Activated T-cell treated with anti-CD3 and anti-CD28 coated beads for 1 hour (primary cell): ENCODE measurements around the gene FFAR1.

Experiments used
- DNase-seq: peaks from one replicate; pipeline ENCODE4 v3.0.0-alpha.2; 2020; ENCODE audit warnings: low read depth

The FFAR1 gene

GRCh38 chr19:35347171-35347929 lies at the start of gene FFAR1:
Gene FFAR1, plus strand, starts transcription at chr19:35347902. Its CDS starts 3,650 bp downstream, at chr19:35351552.
- DNase-seq: no peak

GRCh38 chr19:35297922-35298321 lies 49.8 kb upstream of the FFAR1 start:
- no peak for DNase-seq

GRCh38 chr19:35298561-35298972 lies 49.1 kb upstream of the FFAR1 start:
- no peak for DNase-seq

- DNase-seq: no peak
Measured at GRCh38 chr19:35299523-35300338, 48.0 kb upstream of the FFAR1 start.

GRCh38 chr19:35300339-35300649 lies 47.4 kb upstream of the FFAR1 start:
- no peak for DNase-seq

- DNase-seq: no peak
Measured at GRCh38 chr19:35301961-35302360, 45.7 kb upstream of the FFAR1 start.

- no peak for DNase-seq
Measured at GRCh38 chr19:35302446-35302845, 45.3 kb upstream of the FFAR1 start.

GRCh38 chr19:35303357-35303915 lies 44.3 kb upstream of the FFAR1 start:
- DNase-seq: no peak

GRCh38 chr19:35304036-35304435 lies 43.7 kb upstream of the FFAR1 start:
- no peak for DNase-seq

GRCh38 chr19:35305181-35305580 lies 42.5 kb upstream of the FFAR1 start:
- no peak for DNase-seq

GRCh38 chr19:35306473-35307246 lies 41.0 kb upstream of the FFAR1 start:
- DNase-seq: no peak

- DNase-seq: no peak
Measured at GRCh38 chr19:35307931-35308330, 39.8 kb upstream of the FFAR1 start.

- DNase-seq: no peak
Measured at GRCh38 chr19:35308910-35309309, 38.8 kb upstream of the FFAR1 start.

- no peak for DNase-seq
Measured at GRCh38 chr19:35309481-35310279, 38.0 kb upstream of the FFAR1 start.

- no peak for DNase-seq
Measured at GRCh38 chr19:35310331-35310730, 37.4 kb upstream of the FFAR1 start.

- DNase-seq: no peak
Measured at GRCh38 chr19:35310811-35311465, 36.8 kb upstream of the FFAR1 start.

GRCh38 chr19:35311901-35312665 lies 35.6 kb upstream of the FFAR1 start:
- no peak for DNase-seq

- no peak for DNase-seq
Measured at GRCh38 chr19:35313587-35313986, 34.1 kb upstream of the FFAR1 start.

GRCh38 chr19:35314031-35314430 lies 33.7 kb upstream of the FFAR1 start:
- no peak for DNase-seq

- DNase-seq: no peak
Measured at GRCh38 chr19:35314858-35315470, 32.7 kb upstream of the FFAR1 start.
